ENCODE results near the gene RTP3. TPM values are rescaled to one million over a fixed set of nuclear protein-coding genes. Genes with fewer than 3 reads are reported as not detected.

Gene RTP3
- total and polyA plus RNA-seq, 2 of the 4 experiments (the other 2 are of a cell fraction): 0.18 to 0.26 TPM

DNA sequence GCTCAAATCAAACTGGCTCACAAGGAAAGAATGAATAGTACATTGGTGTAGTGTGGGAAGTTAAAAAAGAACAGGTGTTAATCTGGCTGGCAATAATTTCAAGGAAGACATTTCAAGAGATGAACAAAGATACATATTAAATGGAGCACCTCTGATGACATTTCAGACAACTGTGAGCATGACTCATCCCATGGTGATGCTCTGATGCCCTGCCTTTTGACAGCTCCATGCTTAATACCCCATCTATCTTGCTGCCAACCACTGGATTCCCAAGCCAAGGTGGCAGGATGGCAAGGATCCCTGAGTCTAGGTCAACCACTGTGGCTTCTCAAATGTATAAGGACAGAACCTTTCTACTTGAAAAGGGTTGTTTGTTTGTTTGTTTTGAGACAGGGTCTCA is 39.0 kb downstream of the RTP3 start:
- Histone ChIP-seq H3K9ac (ENCODE audit: low read depth, low read length) (no peak overlapping the region), H2AK5ac (ENCODE audit: low read depth, low read length) (peak overlapping the region; percentile 86), H2AK9ac (replicated peaks; ENCODE audit: low read depth, low read length, poor library complexity) (no peak overlapping the region), H4K20me1 (ENCODE audit: insufficient read depth, low read length) (no peaks in the 10 kb centered on the region), H3K4me2 (ENCODE audit: low read depth, low read length) (no peak overlapping the region), H3K9me1 (ENCODE audit: insufficient read depth, low read length) (peaks cover 22% of the 10 kb centered on the region), H3K27me3 (ENCODE audit: control insufficient read depth, insufficient read depth, low read length) (no peaks in the 10 kb centered on the region), H4K5ac (ENCODE audit: low read depth, low read length) (peak overlapping the region; percentile 72; the same call in 1 of the 2 replicates), H2AFZ (replicated peaks; ENCODE audit: low read length, poor library complexity) (no peak overlapping the region), H3K23ac (ENCODE audit: low read depth, low read length) (peak overlapping the region; percentile 75; the same call in 1 of the 2 replicates), H3K36me3 (ENCODE audit: control insufficient read depth, insufficient read depth, low read length) (peaks cover 13% of the 10 kb centered on the region; the same call in 1 of the 2 replicates), H3K9me3 (ENCODE audit: control insufficient read depth, insufficient read depth, low read length) (no peaks in the 10 kb centered on the region), H3K4ac (ENCODE audit: low read depth, low read length) (peak overlapping the region; percentile 84; the same call in 1 of the 2 replicates), H3K4me1 (ENCODE audit: control insufficient read depth, insufficient read depth, low read length) (peaks cover 14% of the 10 kb centered on the region), H3K14ac (replicated peaks; ENCODE audit: low read depth, low read length) (peak overlapping the region; percentile 72), H2BK5ac (ENCODE audit: low read depth, low read length, poor library complexity, severe bottlenecking) (peak overlapping the region; percentile 32), H4K91ac (ENCODE audit: insufficient read depth, low read depth, low read length) (peak overlapping the region; percentile 67), H3K27ac (ENCODE audit: insufficient read depth, low read length) (peak overlapping the region; percentile 24; the same call in 1 of the 2 replicates), H3K79me1 (ENCODE audit: low read depth in 1 of 2, low read length in 2 of 2) (no peaks in the 10 kb centered on the region; a peak in 1 of 4 replicates), H3K4me3 (ENCODE audit: insufficient read depth, low read depth, low read length) (no peak overlapping the region), H4K8ac (ENCODE audit: low read depth in 2 of 2, low read length in 2 of 2) (peak overlapping the region; percentile 4 to 23; a peak in 3 of 4 replicates), H3K56ac (ENCODE audit: extremely low read depth, insufficient read depth, low read length) (no peak overlapping the region), H2BK120ac (ENCODE audit: low read depth, low read length) (peak overlapping the region; percentile 62), H3K18ac (ENCODE audit: low read depth, low read length) (peak overlapping the region; percentile 81), H2BK15ac (ENCODE audit: low read depth, low read length) (peak overlapping the region; percentile 39; the same call in 2 of the 3 replicates), H2BK20ac (ENCODE audit: low read depth, low read length) (peak overlapping the region; percentile 77)
- POLR2A ChIA-PET (ENCODE audit: unreplicated experiment): no interaction called here
- dilution Hi-C loops (cut with HindIII; ENCODE audit: low sequenced_read_pairs, unreplicated experiment): no loop called here
- TF ChIP-seq RCOR1 (IDR thresholded peaks at IDR 0.05; ENCODE audit: insufficient replicate concordance, low read length) (no peak), RFX5 (IDR thresholded peaks at IDR 0.05; ENCODE audit: low read depth, low read length) (no peak), SMC3 (IDR thresholded peaks at IDR 0.05; ENCODE audit: low read depth, low read length) (no peak), POLR2A (IDR thresholded peaks at IDR 0.05; ENCODE audit: low read depth, low read length) (no peak), CTCF (conservative IDR thresholded peaks at IDR 0.05; ENCODE audit: low read depth, low read length) (no peak)
- TF ChIP-seq, protein P1, sequence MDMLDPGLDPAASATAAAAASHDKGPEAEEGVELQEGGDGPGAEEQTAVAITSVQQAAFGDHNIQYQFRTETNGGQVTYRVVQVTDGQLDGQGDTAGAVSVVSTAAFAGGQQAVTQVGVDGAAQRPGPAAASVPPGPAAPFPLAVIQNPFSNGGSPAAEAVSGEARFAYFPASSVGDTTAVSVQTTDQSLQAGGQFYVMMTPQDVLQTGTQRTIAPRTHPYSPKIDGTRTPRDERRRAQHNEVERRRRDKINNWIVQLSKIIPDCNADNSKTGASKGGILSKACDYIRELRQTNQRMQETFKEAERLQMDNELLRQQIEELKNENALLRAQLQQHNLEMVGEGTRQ (IDR thresholded peaks at IDR 0.05; ENCODE audit: low read depth, low read length): no peak
- in situ Hi-C loops (cut with MboI; ENCODE audit: low sequenced_read_pairs): no loop called here
- DNase-seq (no peak), ATAC-seq (ENCODE audit: low read depth) (no peak)
- intact Hi-C loops (cut with micrococcal nuclease): no loop called here
- CTCF ChIA-PET: no interaction called here
- BruUV-seq (replicated peaks): no TSS peak

Data from IMR-90 (cell line).